ENCODE results near the gene MLKL.

DNA sequence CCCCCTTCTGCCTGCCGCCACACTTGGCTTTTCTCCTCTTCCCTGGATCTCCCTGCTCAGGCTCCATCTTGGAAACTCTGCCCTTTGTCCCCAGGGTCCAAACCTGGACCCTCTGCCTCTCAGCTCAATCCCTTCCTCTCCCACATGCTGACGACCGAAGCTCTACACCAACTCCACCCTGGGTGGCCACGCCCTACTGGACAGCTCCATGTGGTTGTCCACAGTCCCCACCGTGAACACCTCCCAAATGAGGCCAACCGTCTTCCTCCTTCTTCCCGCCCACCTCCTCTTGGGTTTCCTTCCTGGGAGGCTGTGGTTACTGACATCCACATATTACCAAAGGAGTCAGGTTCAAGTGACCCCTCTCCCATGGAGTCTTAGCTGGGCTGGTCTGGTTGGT is 22.6 kb upstream of the MLKL start:
- TF ChIP-seq, protein P1, sequence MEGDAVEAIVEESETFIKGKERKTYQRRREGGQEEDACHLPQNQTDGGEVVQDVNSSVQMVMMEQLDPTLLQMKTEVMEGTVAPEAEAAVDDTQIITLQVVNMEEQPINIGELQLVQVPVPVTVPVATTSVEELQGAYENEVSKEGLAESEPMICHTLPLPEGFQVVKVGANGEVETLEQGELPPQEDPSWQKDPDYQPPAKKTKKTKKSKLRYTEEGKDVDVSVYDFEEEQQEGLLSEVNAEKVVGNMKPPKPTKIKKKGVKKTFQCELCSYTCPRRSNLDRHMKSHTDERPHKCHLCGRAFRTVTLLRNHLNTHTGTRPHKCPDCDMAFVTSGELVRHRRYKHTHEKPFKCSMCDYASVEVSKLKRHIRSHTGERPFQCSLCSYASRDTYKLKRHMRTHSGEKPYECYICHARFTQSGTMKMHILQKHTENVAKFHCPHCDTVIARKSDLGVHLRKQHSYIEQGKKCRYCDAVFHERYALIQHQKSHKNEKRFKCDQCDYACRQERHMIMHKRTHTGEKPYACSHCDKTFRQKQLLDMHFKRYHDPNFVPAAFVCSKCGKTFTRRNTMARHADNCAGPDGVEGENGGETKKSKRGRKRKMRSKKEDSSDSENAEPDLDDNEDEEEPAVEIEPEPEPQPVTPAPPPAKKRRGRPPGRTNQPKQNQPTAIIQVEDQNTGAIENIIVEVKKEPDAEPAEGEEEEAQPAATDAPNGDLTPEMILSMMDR (IDR thresholded peaks at IDR 0.05), result no peak
- TF ChIP-seq POLR2A (IDR thresholded peaks at IDR 0.05), result no peak
